Measurements from ENCODE around the gene DBT. TPM values are rescaled to one million over a fixed set of nuclear protein-coding genes. Genes with fewer than 3 reads are reported as not detected.

The DBT gene
- total and polyA plus RNA-seq, 2 of the 8 experiments (the other 6 are each of a cell fraction or from before 2014, with no cell fraction given): 3.3 to 24.6 TPM

- TF ChIP-seq CHD7 (IDR thresholded peaks at IDR 0.05; ENCODE audit: insufficient replicate concordance, low read length) (no peak), FOSL1 (IDR thresholded peaks at IDR 0.05; ENCODE audit: insufficient read depth, low read depth, low read length) (no peak), CBX8 (IDR thresholded peaks at IDR 0.05; ENCODE audit: borderline replicate concordance, low read depth, low read length) (no peak), TEAD4 (IDR thresholded peaks at IDR 0.05; ENCODE audit: low read depth, low read length) (no peak), CREB1 (IDR thresholded peaks at IDR 0.05) (no peak), POLR2AphosphoS5 (IDR thresholded peaks at IDR 0.05; ENCODE audit: low read depth, low read length) (no peak), MAX (IDR thresholded peaks at IDR 0.05) (no peak), SIN3A (conservative IDR thresholded peaks at IDR 0.05 in 1 of 2, IDR thresholded peaks at IDR 0.05 in 1 of 2; ENCODE audit: low read depth in 1 of 2, low read length in 2 of 2) (no peak)
Measured at GRCh38 chr1:100267284-100267683, 17.6 kb upstream of the DBT start (continued).

Data from H1 (cell line).